SK-N-SH (cell line): Measurements from ENCODE around the gene AHNAK. TPM values are rescaled to one million over a fixed set of nuclear protein-coding genes. Genes with fewer than 3 reads are reported as not detected.

Source experiments
- CTCF ChIA-PET: fragments of 300-600, 350-600 bp; formaldehyde crosslinking; extraction: SDS; loops from one replicate; lab custom pipeline; 2021; lab: Yijun Ruan, JAX
- POLR2A ChIA-PET: fragments of 350-600 bp; sonication (Branson Sonifier 250); formaldehyde crosslinking; extraction: SDS; loops from one replicate; lab custom pipeline; 2020; ENCODE audit warnings: antibody characterized with exemption, inconsistent platforms; lab: Yijun Ruan, JAX
- DNase-seq: peaks from one replicate; pipeline ENCODE4 v3.0.0; 2012
- H2AFZ ChIP-seq: fragments of 200-600 bp; sonication (generic); 2 replicates; pipeline ENCODE4 v1.8.1; 2016; ENCODE audit warnings: antibody characterized with exemption, mild to moderate bottlenecking, low read depth
- H3F3A ChIP-seq: fragments of 200-600 bp; sonication (generic); replicated peaks from 2 replicates; pipeline ENCODE3; 2016; ENCODE audit warnings: antibody characterized with exemption, mild to moderate bottlenecking; ENCODE audit not compliant: insufficient read depth
- H3K27ac ChIP-seq, 2 experiments: fragments of 200-500 bp in 1 of 2; fragments of 200-600 bp in 1 of 2; sonication (Bioruptor generic) in 1 of 2; sonication (generic), shearing (Covaris generic) in 1 of 2; 2 replicates each; pipeline versions ENCODE4 v1.5.1 to v1.6.1; 2014 to 2016; ENCODE audit warnings: low read depth in 2 of 2, inconsistent platforms in 1 of 2, low read length in 1 of 2, mild to moderate bottlenecking in 1 of 2, mixed read lengths in 1 of 2
- H3K27me3 ChIP-seq: fragments of 200-600 bp; sonication (generic), shearing (Covaris generic); 2 replicates; pipeline ENCODE4 v1.6.1; 2016; ENCODE audit warnings: mixed run types; ENCODE audit not compliant: insufficient read depth
- H3K36me3 ChIP-seq, 2 experiments: fragments of 200-500 bp in 1 of 2; fragments of 200-600 bp in 1 of 2; sonication (Bioruptor generic) in 1 of 2; sonication (generic) in 1 of 2; replicated peaks in 1 of 2; 2 replicates each; pipeline versions ENCODE3 to v1.5.1; 2014 to 2016; ENCODE audit warnings: low read length in 1 of 2, mild to moderate bottlenecking in 1 of 2; ENCODE audit not compliant: insufficient read depth in 2 of 2, control insufficient read depth in 1 of 2
- H3K4me1 ChIP-seq, 2 experiments: fragments of 200-500 bp in 1 of 2; fragments of 200-600 bp in 1 of 2; sonication (Bioruptor generic) in 1 of 2; sonication (generic), shearing (Covaris generic) in 1 of 2; 2 replicates each; pipeline versions ENCODE4 v1.5.1 to v1.6.1; 2014 to 2016; ENCODE audit warnings: low read depth in 1 of 2, low read length in 1 of 2, mixed run types in 1 of 2; ENCODE audit not compliant: insufficient read depth in 2 of 2, control insufficient read depth in 1 of 2
- H3K4me2 ChIP-seq: fragments of 200-600 bp; sonication (generic), shearing (Covaris generic); 2 replicates; pipeline ENCODE4 v1.6.1; 2017; ENCODE audit warnings: mixed run types
- H3K4me3 ChIP-seq, 2 experiments: fragments of 200-500 bp in 1 of 2; fragments of 200-600 bp in 1 of 2; sonication (Bioruptor generic) in 1 of 2; sonication (generic), shearing (Covaris generic) in 1 of 2; 2 replicates each; pipeline versions ENCODE4 v1.5.1 to v1.8.1; 2014 to 2016; ENCODE audit warnings: low read depth in 2 of 2, inconsistent platforms in 1 of 2, low read length in 1 of 2, mild to moderate bottlenecking in 1 of 2, mixed read lengths in 1 of 2, moderate library complexity in 1 of 2
- H3K79me2 ChIP-seq: fragments of 200-600 bp; sonication (generic); 2 replicates; pipeline ENCODE4 v1.8.1; 2017; ENCODE audit warnings: mild to moderate bottlenecking; ENCODE audit not compliant: insufficient read depth
- H3K9ac ChIP-seq: fragments of 200-600 bp; sonication (generic); 2 replicates; pipeline ENCODE4 v1.6.1; 2017; ENCODE audit warnings: mixed run types
- H3K9me2 ChIP-seq: fragments of 200-600 bp; sonication (generic); 2 replicates; pipeline ENCODE4 v1.6.1; 2017; ENCODE audit warnings: mixed run types
- H3K9me3 ChIP-seq: fragments of 200-600 bp; sonication (generic); 2 replicates; pipeline ENCODE4 v1.6.1; 2017; ENCODE audit warnings: mixed run types, mild to moderate bottlenecking, moderate library complexity
- H4K20me1 ChIP-seq: fragments of 200-600 bp; sonication (generic); 2 replicates; pipeline ENCODE4 v1.6.1; 2017; ENCODE audit warnings: mild to moderate bottlenecking, mixed run types; ENCODE audit not compliant: insufficient read depth
- ELF1 ChIP-seq: IDR thresholded peaks from 2 replicates; pipeline ENCODE4 v1.4.0; 2012
- EP300 ChIP-seq, 2 experiments: IDR thresholded peaks; 2 replicates each; pipeline versions ENCODE4 v1.4.0 to v1.6.1; 2012; ENCODE audit warnings: borderline replicate concordance in 1 of 2, low read depth in 1 of 2, low read length in 1 of 2
- FOSL2 ChIP-seq: IDR thresholded peaks from 2 replicates; pipeline ENCODE4 v1.4.0; 2012; ENCODE audit warnings: low read depth, mild to moderate bottlenecking, moderate library complexity, borderline replicate concordance
- FOXJ3 ChIP-seq: sonication (generic); formaldehyde crosslinking; IDR thresholded peaks from 2 replicates; pipeline ENCODE4 v1.5.1; 2020; ENCODE audit warnings: mild to moderate bottlenecking, missing genetic modification reagents
- IRF3 ChIP-seq: fragments of 150-350 bp; IDR thresholded peaks from 2 replicates; pipeline ENCODE4 v1.6.1; 2016; ENCODE audit warnings: mild to moderate bottlenecking, low read depth, low read length
- JUND ChIP-seq: IDR thresholded peaks from 2 replicates; pipeline ENCODE4 v1.4.0; 2012
- MEF2A ChIP-seq: IDR thresholded peaks from 2 replicates; pipeline ENCODE4 v1.4.0; 2012; ENCODE audit warnings: low read depth, borderline replicate concordance
- MXI1 ChIP-seq: IDR thresholded peaks from 2 replicates; pipeline ENCODE4 v1.6.1; 2012; ENCODE audit warnings: mild to moderate bottlenecking, low read depth, low read length, improper control_type of control experiment
- NFIC ChIP-seq: IDR thresholded peaks from 2 replicates; pipeline ENCODE4 v1.4.0; 2012; ENCODE audit warnings: borderline replicate concordance
- POLR2AphosphoS5 ChIP-seq: IDR thresholded peaks from 2 replicates; pipeline ENCODE4 v1.6.1; 2012; ENCODE audit warnings: low read depth, low read length
- RAD21 ChIP-seq: IDR thresholded peaks from 2 replicates; pipeline ENCODE4 v1.6.1; 2012; ENCODE audit warnings: mild to moderate bottlenecking, low read length
- RCOR1 ChIP-seq: fragments of 150-350 bp; IDR thresholded peaks from 2 replicates; pipeline ENCODE4 v1.6.1; 2017; ENCODE audit warnings: antibody characterized with exemption, low read length
- RFX5 ChIP-seq: IDR thresholded peaks from 2 replicates; pipeline ENCODE4 v1.6.1; 2012; ENCODE audit warnings: mild to moderate bottlenecking, improper control_type of control experiment, low read length
- RXRA ChIP-seq: IDR thresholded peaks from 2 replicates; pipeline ENCODE4 v1.4.0; 2012; ENCODE audit warnings: low read depth, mild to moderate bottlenecking, borderline replicate concordance
- SIN3A ChIP-seq: IDR thresholded peaks from 2 replicates; pipeline ENCODE4 v1.6.1; 2012; ENCODE audit warnings: low read depth, mild to moderate bottlenecking, low read length, moderate library complexity, borderline replicate concordance
- TAF1 ChIP-seq: IDR thresholded peaks from 2 replicates; pipeline ENCODE4 v1.6.1; 2012; ENCODE audit warnings: low read depth, mild to moderate bottlenecking, low read length, moderate library complexity, borderline replicate concordance
- TCF12 ChIP-seq: IDR thresholded peaks from 2 replicates; pipeline ENCODE4 v1.4.0; 2012
- TEAD4 ChIP-seq: IDR thresholded peaks from 2 replicates; pipeline ENCODE4 v1.4.0; 2012; ENCODE audit warnings: mild to moderate bottlenecking, borderline replicate concordance; ENCODE audit not compliant: insufficient read depth
- YY1 ChIP-seq: IDR thresholded peaks from 2 replicates; pipeline ENCODE4 v1.4.0; 2012; ENCODE audit warnings: low read depth, mild to moderate bottlenecking
- WGBS: methylation state at CpG from one replicate; pipeline ENCODE4 v1.1.6; 2017; ENCODE audit warnings: low lambda C conversion rate; 5-methylcytosine and 5-hydroxymethylcytosine counted together
- polyA plus RNA-seq, 3 experiments: library from polyadenylated mRNA; depleted of rRNA; stranded (reverse); fragments of >200 nt; gene quantifications; 2 replicates each; pipeline ENCODE4 v1.2.3, GENCODE V29; 2012
- TF ChIP-seq, protein P1 (sequence below): IDR thresholded peaks from 2 replicates; pipeline ENCODE4 v1.4.0; 2012; ENCODE audit warnings: low read depth, borderline replicate concordance
- TF ChIP-seq, protein P2 (sequence below): IDR thresholded peaks from 2 replicates; pipeline ENCODE4 v1.4.0; 2012; ENCODE audit warnings: low read depth

The AHNAK gene
- polyA plus RNA-seq, 1 of the 3 experiments (the other 2 are of a cell fraction) = 57.8 TPM

DNA sequence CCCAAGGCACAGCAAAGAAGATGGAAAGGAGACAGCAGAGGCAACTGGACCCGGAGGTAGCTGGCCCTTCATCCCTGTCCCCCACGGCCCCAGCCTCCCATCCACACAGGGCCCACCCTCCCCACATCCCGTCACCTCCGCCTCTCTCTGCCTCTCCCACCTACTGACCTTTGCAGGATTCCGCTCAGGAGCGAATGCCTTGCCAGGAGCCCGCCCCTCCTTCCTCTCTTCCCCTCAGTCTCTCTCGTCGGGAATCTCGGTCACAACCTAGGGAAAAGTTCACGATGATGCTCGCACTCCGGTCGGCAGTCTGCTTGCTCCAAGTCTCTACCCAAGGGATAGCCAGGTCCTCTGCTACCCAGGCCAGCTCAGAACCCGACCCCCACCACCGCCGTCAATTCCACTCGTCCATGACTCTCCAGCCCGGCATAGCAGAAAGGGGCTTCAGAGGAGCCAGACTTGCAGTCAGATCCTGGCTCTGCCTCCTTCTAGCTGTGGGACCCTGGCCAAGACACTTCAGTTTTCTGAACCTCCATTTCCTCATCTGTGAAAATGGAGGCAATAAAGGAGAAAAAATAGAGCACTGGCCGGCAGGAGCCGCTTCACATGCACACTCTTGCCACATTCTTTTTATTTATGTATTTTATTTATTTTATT is 10.2 kb downstream of the AHNAK start:
- H3K27me3 ChIP-seq = no peaks in the 10 kb centered on the region
- H3F3A ChIP-seq = peaks cover 21% of the 10 kb centered on the region
- peaks cover 99% of the 10 kb centered on the region for H4K20me1 ChIP-seq
- TF ChIP-seq MXI1 (no peak), RAD21 (no peak), JUND (no peak), NFIC (no peak), TAF1 (no peak), POLR2AphosphoS5 (no peak), RFX5 (no peak), RCOR1 (no peak), YY1 (no peak), TEAD4 (no peak), RXRA (no peak), EP300 (IDR thresholded peaks at IDR 0.05; ENCODE audit: borderline replicate concordance in 1 of 2, low read depth in 1 of 2, low read length in 1 of 2) (no peak), SIN3A (no peak)
- TF ChIP-seq, protein P1, sequence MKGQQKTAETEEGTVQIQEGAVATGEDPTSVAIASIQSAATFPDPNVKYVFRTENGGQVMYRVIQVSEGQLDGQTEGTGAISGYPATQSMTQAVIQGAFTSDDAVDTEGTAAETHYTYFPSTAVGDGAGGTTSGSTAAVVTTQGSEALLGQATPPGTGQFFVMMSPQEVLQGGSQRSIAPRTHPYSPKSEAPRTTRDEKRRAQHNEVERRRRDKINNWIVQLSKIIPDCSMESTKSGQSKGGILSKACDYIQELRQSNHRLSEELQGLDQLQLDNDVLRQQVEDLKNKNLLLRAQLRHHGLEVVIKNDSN = no peak
- TF ChIP-seq, protein P2, sequence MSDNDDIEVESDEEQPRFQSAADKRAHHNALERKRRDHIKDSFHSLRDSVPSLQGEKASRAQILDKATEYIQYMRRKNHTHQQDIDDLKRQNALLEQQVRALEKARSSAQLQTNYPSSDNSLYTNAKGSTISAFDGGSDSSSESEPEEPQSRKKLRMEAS = no peak
- no peaks in the 10 kb centered on the region for H3K9me3 ChIP-seq
- ChIA-PET CTCF (interaction anchor here (10.9 kb wide), 1 partner anchor 111 kb away, joined by 183 read pairs; no protein-coding TSS in a partner anchor), POLR2A (no interaction called here)
- H2AFZ ChIP-seq = no peak overlapping the region
- DNase-seq = no peak
- H3K36me3 ChIP-seq = peaks cover 45 to 48% of the 10 kb centered on the region in 2 experiments
- WGBS = 94% methylated on average over 19 of the region's 21 CpGs
- no peak overlapping the region for H3K4me2 ChIP-seq
- peaks cover 34 to 35% of the 10 kb centered on the region in 2 experiments for H3K4me1 ChIP-seq
- H3K4me3 ChIP-seq = no peak overlapping the region
- peaks cover 99% of the 10 kb centered on the region for H3K79me2 ChIP-seq
- H3K9ac ChIP-seq = no peak overlapping the region
- no peaks in the 10 kb centered on the region for H3K9me2 ChIP-seq
- no peak overlapping the region for H3K27ac ChIP-seq

GRCh38 chr11:62535802-62536201 is 10.8 kb downstream of the AHNAK start:
- Histone ChIP-seq H3K79me2 (peaks cover 99% of the 10 kb centered on the region), H3K4me2 (no peak overlapping the region), H3K4me1 (peaks cover 28 to 29% of the 10 kb centered on the region in 2 experiments), H4K20me1 (peaks cover 99% of the 10 kb centered on the region), H3K4me3 (no peak overlapping the region), H3K9ac (no peak overlapping the region), H3K27me3 (no peaks in the 10 kb centered on the region), H3K9me2 (no peaks in the 10 kb centered on the region), H3K9me3 (no peaks in the 10 kb centered on the region), H3F3A (peaks cover 15% of the 10 kb centered on the region), H3K27ac (no peak overlapping the region), H3K36me3 (peaks cover 50 to 52% of the 10 kb centered on the region in 2 experiments), H2AFZ (no peak overlapping the region)
- ChIA-PET CTCF (interaction anchor here (1.1 to 10.9 kb wide), 2 partner anchors 11 to 110 kb away, joined by 3 to 183 read pairs; no protein-coding TSS in a partner anchor), POLR2A (no interaction called here)
- no peak for DNase-seq
- TF ChIP-seq POLR2AphosphoS5 (no peak), FOXJ3 (CRISPR knock-in tag) (no peak), NFIC (no peak), MXI1 (no peak), MEF2A (no peak), RXRA (no peak), SIN3A (no peak), IRF3 (no peak), FOSL2 (no peak), ELF1 (no peak), TCF12 (no peak), EP300 (IDR thresholded peaks at IDR 0.05; ENCODE audit: borderline replicate concordance in 1 of 2, low read depth in 1 of 2, low read length in 1 of 2) (no peak), TEAD4 (no peak)
- TF ChIP-seq, protein P1 = no peak
- 99% methylated on average over 10 of the region's 12 CpGs for WGBS
